Mesendoderm (in vitro differentiated cells): ENCODE data around the gene NLGN1.

ENCODE experiments used
- DNase-seq: peaks from one replicate; pipeline ENCODE4 v3.0.0; 2013
- H2AK5ac ChIP-seq: 2 replicates; pipeline ENCODE4 v1.6.1; 2013; ENCODE audit warnings: low read length, inconsistent platforms
- H2BK120ac ChIP-seq: 2 replicates; pipeline ENCODE4 v1.6.1; 2013; ENCODE audit warnings: low read depth, mild to moderate bottlenecking, low read length, moderate library complexity, mixed read lengths
- H2BK15ac ChIP-seq: replicated peaks from 2 replicates; pipeline ENCODE4 v1.6.1; 2013; ENCODE audit warnings: low read depth, mild to moderate bottlenecking, moderate library complexity
- H2BK5ac ChIP-seq: 2 replicates; pipeline ENCODE4 v1.6.1; 2013; ENCODE audit warnings: low read length, inconsistent platforms
- H3K18ac ChIP-seq: 2 replicates; pipeline ENCODE4 v1.6.1; 2013; ENCODE audit warnings: mild to moderate bottlenecking, low read length, mixed read lengths
- H3K23ac ChIP-seq: one replicate; pipeline ENCODE4 v1.6.1; 2013; ENCODE audit warnings: low read length
- H3K27ac ChIP-seq: 2 replicates; pipeline ENCODE4 v1.5.1; 2013; ENCODE audit warnings: low read depth, mild to moderate bottlenecking, inconsistent platforms, low read length, moderate library complexity
- H3K27me3 ChIP-seq: 2 replicates; pipeline ENCODE4 v1.6.1; 2013; ENCODE audit warnings: low read length, control low read depth, mild to moderate bottlenecking, inconsistent platforms; ENCODE audit not compliant: insufficient read depth, poor library complexity
- H3K36me3 ChIP-seq: 2 replicates; pipeline ENCODE4 v1.6.1; 2013; ENCODE audit warnings: low read length, inconsistent platforms; ENCODE audit not compliant: control insufficient read depth, insufficient read depth
- H3K4ac ChIP-seq: one replicate; pipeline ENCODE4 v1.6.1; 2013; ENCODE audit warnings: low read depth, mild to moderate bottlenecking, low read length, moderate library complexity
- H3K4me1 ChIP-seq: 2 replicates; pipeline ENCODE4 v1.6.1; 2013; ENCODE audit warnings: low read depth, low read length, inconsistent platforms; ENCODE audit not compliant: control insufficient read depth
- H3K4me2 ChIP-seq: 2 replicates; pipeline ENCODE4 v1.6.1; 2013; ENCODE audit warnings: low read length
- H3K4me3 ChIP-seq: 2 replicates; pipeline ENCODE4 v1.5.1; 2013; ENCODE audit warnings: mild to moderate bottlenecking, low read length
- H3K56ac ChIP-seq: one replicate; pipeline ENCODE4 v1.6.1; 2013; ENCODE audit warnings: low read length
- H3K79me1 ChIP-seq: 2 replicates; pipeline ENCODE4 v1.6.1; 2013; ENCODE audit warnings: low read length, inconsistent platforms
- H3K79me2 ChIP-seq: 2 replicates; pipeline ENCODE4 v1.6.1; 2013; ENCODE audit warnings: mild to moderate bottlenecking, low read length; ENCODE audit not compliant: control insufficient read depth, insufficient read depth
- H3K9ac ChIP-seq: 2 replicates; pipeline ENCODE4 v1.6.1; 2013; ENCODE audit warnings: low read length, inconsistent platforms
- H4K5ac ChIP-seq: one replicate; pipeline ENCODE4 v1.6.1; 2013; ENCODE audit warnings: low read length
- H4K8ac ChIP-seq: one replicate; pipeline ENCODE4 v1.6.1; 2013; ENCODE audit warnings: low read depth, mild to moderate bottlenecking, control low read depth, low read length, moderate library complexity
- WGBS: extraction: QIAGEN DNeasy Blood & Tissue Kit; methylation state at CpG from one replicate; pipeline ENCODE4 v1.1.7; 2013; ENCODE audit warnings: low lambda C conversion rate, missing lambda C conversion rate; ENCODE audit not compliant: insufficient coverage; ENCODE audit errors: extremely low coverage; 5-methylcytosine and 5-hydroxymethylcytosine counted together

The NLGN1 gene

DNA sequence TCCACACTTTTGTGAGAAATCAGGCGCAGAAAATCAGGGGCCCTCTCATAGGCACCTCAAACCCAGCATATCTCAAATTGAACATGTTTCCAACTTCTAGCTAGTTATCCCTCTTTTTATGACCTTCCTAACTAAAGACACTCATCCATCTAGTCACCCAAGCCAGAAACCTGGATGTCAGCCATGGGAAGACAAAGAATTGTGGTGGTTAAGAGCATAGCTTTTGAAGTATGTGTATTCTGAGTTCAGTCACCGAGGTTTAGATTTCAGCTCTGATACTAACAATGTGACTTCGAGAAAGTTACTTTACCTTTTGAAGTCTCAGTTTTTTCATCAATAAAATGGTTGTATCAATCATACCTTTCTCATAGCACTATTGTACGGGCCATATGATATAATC is 495.5 kb downstream of the NLGN1 start:
- DNase-seq: no peak
- H3K4me2 ChIP-seq: no peak overlapping the region
- no peak overlapping the region for H3K23ac ChIP-seq
- H3K56ac ChIP-seq: no peak overlapping the region
- H3K27me3 ChIP-seq: no peaks in the 10 kb centered on the region
- H3K18ac ChIP-seq: no peak overlapping the region
- H3K27ac ChIP-seq: no peak overlapping the region
- no peaks in the 10 kb centered on the region for H3K36me3 ChIP-seq
- H2BK5ac ChIP-seq: no peak overlapping the region
- H3K4ac ChIP-seq: no peak overlapping the region
- WGBS: no CpG with 5 or more reads among the region's 4 CpGs
- H2AK5ac ChIP-seq: no peak overlapping the region
- no peaks in the 10 kb centered on the region for H3K79me1 ChIP-seq
- no peak overlapping the region for H2BK15ac ChIP-seq
- no peaks in the 10 kb centered on the region for H3K79me2 ChIP-seq
- H4K8ac ChIP-seq: no peak overlapping the region
- no peak overlapping the region for H3K9ac ChIP-seq
- H3K4me1 ChIP-seq: no peaks in the 10 kb centered on the region
- H4K5ac ChIP-seq: no peak overlapping the region
- no peak overlapping the region for H3K4me3 ChIP-seq
- H2BK120ac ChIP-seq: peak overlapping the region; percentile 21

DNA sequence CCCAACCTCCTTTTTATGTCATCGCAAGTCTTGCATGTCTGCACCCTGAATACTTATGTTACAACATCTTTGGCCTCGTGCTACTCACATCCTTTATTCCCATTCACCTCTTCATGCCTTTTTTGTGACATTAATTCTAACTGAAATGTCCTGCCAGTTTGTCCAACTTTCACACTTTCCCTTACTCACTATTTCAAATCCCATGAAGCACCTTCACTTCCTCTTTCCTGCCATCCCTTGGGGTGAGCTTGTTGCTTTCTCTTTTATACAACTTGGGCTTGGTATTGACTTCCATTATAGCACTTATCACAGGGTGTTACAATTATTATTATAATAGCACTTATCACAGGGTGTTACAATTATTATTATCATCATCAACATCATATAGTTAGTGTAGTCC is 496.3 kb downstream of the NLGN1 start:
- no peaks in the 10 kb centered on the region for H3K79me1 ChIP-seq
- no peak overlapping the region for H3K4me2 ChIP-seq
- WGBS: no CpG with 5 or more reads among the region's 2 CpGs
- H3K27me3 ChIP-seq: no peaks in the 10 kb centered on the region
- H4K5ac ChIP-seq: no peak overlapping the region
- no peak overlapping the region for H3K56ac ChIP-seq
- H3K4me1 ChIP-seq: no peaks in the 10 kb centered on the region
- no peak overlapping the region for H3K4me3 ChIP-seq
- H3K79me2 ChIP-seq: no peaks in the 10 kb centered on the region
- H3K4ac ChIP-seq: no peak overlapping the region
- H2BK120ac ChIP-seq: no peak overlapping the region
- H4K8ac ChIP-seq: no peak overlapping the region
- H3K27ac ChIP-seq: no peak overlapping the region
- no peak overlapping the region for H2AK5ac ChIP-seq
- no peak for DNase-seq
- H2BK5ac ChIP-seq: no peak overlapping the region
- no peak overlapping the region for H2BK15ac ChIP-seq
- no peaks in the 10 kb centered on the region for H3K36me3 ChIP-seq
- no peak overlapping the region for H3K23ac ChIP-seq
- no peak overlapping the region for H3K18ac ChIP-seq
- H3K9ac ChIP-seq: no peak overlapping the region

DNA sequence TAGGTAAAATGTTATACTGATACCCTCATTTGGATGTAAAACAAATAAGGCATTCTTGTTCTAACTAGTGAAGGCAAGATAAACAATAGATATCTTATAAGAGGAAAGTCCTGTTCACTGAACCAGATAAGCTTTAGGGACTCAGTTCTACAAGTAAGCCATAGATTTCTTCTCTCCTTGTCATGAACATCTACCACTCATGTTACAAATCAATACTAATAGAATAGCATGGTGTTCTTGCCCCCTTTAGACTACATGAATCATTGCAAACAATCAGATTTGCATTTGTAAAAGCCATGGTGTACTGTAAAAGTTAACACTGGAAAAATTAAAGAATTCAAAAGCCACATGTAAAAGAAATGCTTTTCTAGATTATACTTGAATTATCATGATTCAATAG is 500.1 kb downstream of the NLGN1 start:
- no peaks in the 10 kb centered on the region for H3K36me3 ChIP-seq
- no peak overlapping the region for H3K4me2 ChIP-seq
- no peak overlapping the region for H2BK120ac ChIP-seq
- H3K79me2 ChIP-seq: no peaks in the 10 kb centered on the region
- no peak overlapping the region for H3K56ac ChIP-seq
- no peak overlapping the region for H3K9ac ChIP-seq
- no peak overlapping the region for H2AK5ac ChIP-seq
- no peaks in the 10 kb centered on the region for H3K79me1 ChIP-seq
- no peak overlapping the region for H2BK15ac ChIP-seq
- no peak overlapping the region for H3K23ac ChIP-seq
- no peak overlapping the region for H2BK5ac ChIP-seq
- no peak overlapping the region for H4K8ac ChIP-seq
- H3K4me1 ChIP-seq: no peaks in the 10 kb centered on the region
- H3K27me3 ChIP-seq: no peaks in the 10 kb centered on the region
- H3K27ac ChIP-seq: no peak overlapping the region
- DNase-seq: no peak
- H4K5ac ChIP-seq: no peak overlapping the region
- H3K18ac ChIP-seq: no peak overlapping the region
- H3K4ac ChIP-seq: no peak overlapping the region
- H3K4me3 ChIP-seq: no peak overlapping the region

DNA sequence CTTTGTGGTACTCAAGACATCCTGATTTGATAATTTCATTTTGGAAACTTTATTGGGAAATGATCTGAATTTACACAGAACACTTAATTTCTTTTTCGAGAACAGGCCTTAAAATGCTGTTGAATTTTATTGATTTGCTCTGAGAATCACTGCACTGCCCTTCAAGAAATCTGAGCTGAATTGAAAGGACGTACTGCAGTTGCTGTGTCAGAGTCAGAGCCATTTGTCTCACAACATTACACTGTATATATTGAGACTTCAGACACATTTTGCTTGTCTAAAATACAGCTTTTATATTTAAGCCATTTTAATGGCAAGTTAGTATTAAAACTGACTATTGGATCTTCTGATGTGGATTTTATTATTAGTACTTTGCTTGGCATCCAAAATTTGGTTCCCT is 504.1 kb downstream of the NLGN1 start:
- Histone ChIP-seq H3K9ac (no peak overlapping the region), H3K18ac (no peak overlapping the region), H3K27me3 (no peaks in the 10 kb centered on the region), H3K23ac (no peak overlapping the region), H3K79me1 (no peaks in the 10 kb centered on the region), H3K4me1 (peaks cover 6% of the 10 kb centered on the region), H2BK15ac (no peak overlapping the region), H3K36me3 (no peaks in the 10 kb centered on the region), H4K5ac (no peak overlapping the region), H2AK5ac (no peak overlapping the region), H4K8ac (no peak overlapping the region), H3K4ac (no peak overlapping the region), H2BK5ac (no peak overlapping the region), H2BK120ac (no peak overlapping the region), H3K79me2 (no peaks in the 10 kb centered on the region), H3K4me3 (no peak overlapping the region), H3K4me2 (no peak overlapping the region), H3K27ac (no peak overlapping the region), H3K56ac (no peak overlapping the region)
- no peak for DNase-seq
- WGBS: no CpG with 5 or more reads among the region's 2 CpGs

DNA sequence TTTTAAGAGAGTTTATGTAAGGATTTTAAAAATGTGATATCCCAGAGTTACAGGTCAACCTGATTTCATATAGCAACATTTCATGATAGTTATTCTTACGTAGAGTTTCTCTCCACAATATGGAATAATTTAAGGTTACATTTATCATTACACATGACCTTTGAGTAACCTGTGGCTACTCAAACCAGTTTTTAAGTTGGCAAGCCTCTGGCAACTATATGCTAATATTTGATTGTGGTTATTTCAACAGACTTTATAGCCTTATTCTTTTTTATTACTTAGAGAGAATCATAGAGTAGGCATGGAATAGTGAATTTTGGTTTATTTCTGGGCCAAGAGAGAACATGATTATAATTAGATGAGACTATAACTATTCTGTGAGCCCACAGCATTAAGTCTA is 504.9 kb downstream of the NLGN1 start:
- WGBS: no CpG with 5 or more reads among the region's 1 CpG
- H3K4ac ChIP-seq: no peak overlapping the region
- no peak overlapping the region for H2BK120ac ChIP-seq
- H3K23ac ChIP-seq: no peak overlapping the region
- H3K27me3 ChIP-seq: no peaks in the 10 kb centered on the region
- no peak overlapping the region for H3K9ac ChIP-seq
- no peaks in the 10 kb centered on the region for H3K79me2 ChIP-seq
- H3K18ac ChIP-seq: no peak overlapping the region
- no peak overlapping the region for H3K56ac ChIP-seq
- no peak overlapping the region for H3K4me2 ChIP-seq
- H3K4me3 ChIP-seq: no peak overlapping the region
- peaks cover 6% of the 10 kb centered on the region for H3K4me1 ChIP-seq
- no peak overlapping the region for H2BK5ac ChIP-seq
- no peak for DNase-seq
- H3K79me1 ChIP-seq: no peaks in the 10 kb centered on the region
- H2BK15ac ChIP-seq: no peak overlapping the region
- H3K27ac ChIP-seq: no peak overlapping the region
- H4K5ac ChIP-seq: no peak overlapping the region
- no peak overlapping the region for H2AK5ac ChIP-seq
- no peak overlapping the region for H4K8ac ChIP-seq
- no peaks in the 10 kb centered on the region for H3K36me3 ChIP-seq

DNA sequence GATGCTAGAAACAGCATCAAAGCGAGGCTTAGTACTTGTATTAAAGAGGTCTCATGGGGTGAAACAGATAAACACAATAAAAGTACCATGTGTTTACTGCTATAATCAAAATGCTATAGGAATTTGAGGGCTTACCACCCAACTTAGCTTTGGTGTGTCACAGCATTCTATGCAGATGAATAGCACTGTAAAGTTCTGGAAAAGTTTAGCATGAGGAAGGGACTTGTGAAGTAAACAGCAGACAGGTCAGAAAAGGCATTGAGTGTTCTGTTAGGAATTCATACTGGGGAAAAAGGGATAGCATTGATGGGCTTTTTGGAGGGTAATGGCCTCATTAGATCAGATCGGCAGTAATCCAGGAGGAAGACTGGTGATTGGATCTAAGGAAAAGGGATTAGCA is 505.3 kb downstream of the NLGN1 start:
- no peak overlapping the region for H3K4me2 ChIP-seq
- DNase-seq: peak; percentile 39
- no peak overlapping the region for H3K23ac ChIP-seq
- H3K79me2 ChIP-seq: no peaks in the 10 kb centered on the region
- H3K56ac ChIP-seq: no peak overlapping the region
- no peak overlapping the region for H3K9ac ChIP-seq
- no peak overlapping the region for H2BK120ac ChIP-seq
- no peak overlapping the region for H3K4ac ChIP-seq
- H3K27ac ChIP-seq: no peak overlapping the region
- H3K36me3 ChIP-seq: no peaks in the 10 kb centered on the region
- peaks cover 6% of the 10 kb centered on the region for H3K4me1 ChIP-seq
- no peaks in the 10 kb centered on the region for H3K79me1 ChIP-seq
- H2BK5ac ChIP-seq: no peak overlapping the region
- no peak overlapping the region for H3K18ac ChIP-seq
- H4K8ac ChIP-seq: no peak overlapping the region
- H3K27me3 ChIP-seq: no peaks in the 10 kb centered on the region
- no peak overlapping the region for H3K4me3 ChIP-seq
- no CpG with 5 or more reads among the region's 2 CpGs for WGBS
- H4K5ac ChIP-seq: no peak overlapping the region
- no peak overlapping the region for H2AK5ac ChIP-seq
- no peak overlapping the region for H2BK15ac ChIP-seq
